ENCODE measurements around the gene TUBGCP3.
"Not testable (repeated sequence)": the region's sequence is repeated elsewhere in the genome, so short reads cannot be mapped to it uniquely, and the experiment has no call there.

Gene TUBGCP3

GRCh38 chr13:112574834-112575613 lies 12.9 kb downstream of the TUBGCP3 start:
- no peak for DNase-seq

GRCh38 chr13:112574416-112574815 lies 13.5 kb downstream of the TUBGCP3 start:
- no peak for DNase-seq

- DNase-seq: no peak
Measured at GRCh38 chr13:112573710-112574109, 14.2 kb downstream of the TUBGCP3 start.

GRCh38 chr13:112572366-112572765 lies 15.6 kb downstream of the TUBGCP3 start:
- no peak for DNase-seq

GRCh38 chr13:112569821-112570220 lies 18.1 kb downstream of the TUBGCP3 start:
- DNase-seq: no peak

GRCh38 chr13:112567161-112567862 lies 20.6 kb downstream of the TUBGCP3 start:
- DNase-seq: no peak

- DNase-seq: no peak
Measured at GRCh38 chr13:112562786-112563383, 25.1 kb downstream of the TUBGCP3 start.

GRCh38 chr13:112562254-112562653 lies 25.7 kb downstream of the TUBGCP3 start:
- no peak for DNase-seq

GRCh38 chr13:112561478-112561877 lies 26.5 kb downstream of the TUBGCP3 start:
- DNase-seq: no peak

- DNase-seq: no peak
Measured at GRCh38 chr13:112558696-112559418, 29.1 kb downstream of the TUBGCP3 start.

- DNase-seq: no peak
Measured at GRCh38 chr13:112556600-112556999, 31.4 kb downstream of the TUBGCP3 start.

- DNase-seq: no peak
Measured at GRCh38 chr13:112554214-112554850, 33.6 kb downstream of the TUBGCP3 start.

GRCh38 chr13:112548975-112549374 lies 39.0 kb downstream of the TUBGCP3 start:
- DNase-seq: not testable (repeated sequence)

- DNase-seq: no peak
Measured at GRCh38 chr13:112545856-112546255, 42.1 kb downstream of the TUBGCP3 start.

- no peak for DNase-seq
Measured at GRCh38 chr13:112532837-112533745, 54.9 kb downstream of the TUBGCP3 start.

GRCh38 chr13:112531263-112531794 lies 56.6 kb downstream of the TUBGCP3 start:
- DNase-seq: peak in 1 of 2 experiments; percentile 11

- no peak for DNase-seq
Measured at GRCh38 chr13:112530861-112531260, 57.1 kb downstream of the TUBGCP3 start.

GRCh38 chr13:112529216-112529615 lies 58.7 kb downstream of the TUBGCP3 start:
- no peak for DNase-seq

GRCh38 chr13:112526146-112526853 lies 61.7 kb downstream of the TUBGCP3 start:
- DNase-seq: no peak

GRCh38 chr13:112525356-112525945 lies 62.5 kb downstream of the TUBGCP3 start:
- DNase-seq: peak in 1 of 2 experiments; percentile 32
